GM12873 (cell line): ENCODE data around the gene ADM2.

Source experiments
- CTCF ChIP-seq: IDR thresholded peaks from 2 replicates; pipeline ENCODE4 v1.5.1; 2012; ENCODE audit warnings: low read depth, mild to moderate bottlenecking, moderate library complexity, low read length, control low read depth; ENCODE audit not compliant: insufficient read depth; ENCODE audit errors: missing control alignments

The ADM2 gene

GRCh38 chr22:50443197-50443596 lies 38.1 kb upstream of the ADM2 start:
- TF ChIP-seq CTCF, result no peak

- no peak for TF ChIP-seq CTCF
These were observed 37.3 kb upstream of the ADM2 start for GRCh38 chr22:50443801-50444625.

GRCh38 chr22:50444663-50445062 lies 36.7 kb upstream of the ADM2 start:
- TF ChIP-seq CTCF, result no peak

GRCh38 chr22:50445071-50445879 lies 36.1 kb upstream of the ADM2 start:
- no peak for TF ChIP-seq CTCF

- TF ChIP-seq CTCF, result no peak
These were observed 35.2 kb upstream of the ADM2 start for GRCh38 chr22:50445880-50446707.

GRCh38 chr22:50446708-50447575 lies 34.4 kb upstream of the ADM2 start:
- no peak for TF ChIP-seq CTCF
